HG03039 (cell line): Measurements from ENCODE around the gene SEC62.

Experiments
- ATAC-seq: cut with Tn5 transposase; IDR thresholded peaks from one replicate; pipeline ENCODE4 v1.9.1; 2021; ENCODE audit warnings: mild to moderate bottlenecking, moderate library complexity; ENCODE audit not compliant: unreplicated experiment

The SEC62 gene

GRCh38 chr3:169966428-169966950 lies at the start of gene SEC62:
TSS of gene SEC62 (plus strand) at chr3:169966807. CDS start at chr3:169966823, 16 bp downstream.
- peak; percentile 86 for ATAC-seq

- ATAC-seq: no peak
Measured at GRCh38 chr3:169923189-169923588, 43.4 kb upstream of the SEC62 start.

GRCh38 chr3:169923831-169924230 lies 42.8 kb upstream of the SEC62 start:
- ATAC-seq: no peak

GRCh38 chr3:169929830-169930519 lies 36.6 kb upstream of the SEC62 start:
- ATAC-seq: no peak

- ATAC-seq: no peak
Measured at GRCh38 chr3:169930843-169931242, 35.8 kb upstream of the SEC62 start.

- peak; percentile 86 for ATAC-seq
Measured at GRCh38 chr3:169931747-169932520, 34.7 kb upstream of the SEC62 start.

- ATAC-seq: no peak
Measured at GRCh38 chr3:169939320-169939719, 27.3 kb upstream of the SEC62 start.

- no peak for ATAC-seq
Measured at GRCh38 chr3:169939751-169940150, 26.9 kb upstream of the SEC62 start.

- ATAC-seq: peak; percentile 57
Measured at GRCh38 chr3:169940470-169941181, 26.0 kb upstream of the SEC62 start.

GRCh38 chr3:169945313-169945712 lies 21.3 kb upstream of the SEC62 start:
- ATAC-seq: peak; percentile 84

GRCh38 chr3:169946336-169946735 lies 20.3 kb upstream of the SEC62 start:
- ATAC-seq: no peak

GRCh38 chr3:169948559-169949448 lies 17.8 kb upstream of the SEC62 start:
- no peak for ATAC-seq

GRCh38 chr3:169952045-169952444 lies 14.6 kb upstream of the SEC62 start:
- no peak for ATAC-seq

GRCh38 chr3:169953462-169954141 lies 13.0 kb upstream of the SEC62 start:
- ATAC-seq: peak; percentile 18

- ATAC-seq: peak; percentile 73
Measured at GRCh38 chr3:169954142-169954756, 12.4 kb upstream of the SEC62 start.

- no peak for ATAC-seq
Measured at GRCh38 chr3:169955406-169955805, 11.2 kb upstream of the SEC62 start.

- ATAC-seq: no peak
Measured at GRCh38 chr3:169964176-169964575, 2.4 kb upstream of the SEC62 start.

GRCh38 chr3:169965562-169966427 lies 812 bp upstream of the SEC62 start:
- ATAC-seq: peak; percentile 11
